ENCODE data around the gene FGGY. TPM values are rescaled to one million over a fixed set of nuclear protein-coding genes. Genes with fewer than 3 reads are reported as not detected.
"Not testable (repeated sequence)": the region's sequence is repeated elsewhere in the genome, so short reads cannot be mapped to it uniquely, and the experiment has no call there.

The FGGY gene
- total RNA-seq, 2 experiments from 2014 or later = 11.9 to 13.6 TPM

DNA sequence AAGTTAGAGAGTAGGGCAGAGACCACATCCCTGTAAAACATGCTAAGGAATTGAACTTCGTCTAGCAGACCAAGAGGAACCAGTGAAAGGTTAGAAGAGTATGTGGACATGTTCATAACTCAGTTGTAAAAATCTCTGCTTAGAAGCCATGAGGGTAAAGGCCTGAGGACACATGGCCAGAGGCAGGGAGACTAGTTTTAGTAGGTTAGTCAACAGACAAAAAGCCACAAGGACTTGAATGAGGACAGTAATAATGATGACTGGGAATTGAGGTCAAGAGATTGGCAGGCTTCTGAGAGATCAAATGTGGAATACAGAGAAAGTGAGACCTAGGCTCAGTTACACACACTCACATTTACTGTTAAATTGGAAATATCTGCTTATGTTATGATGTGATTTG is 312.4 kb downstream of the FGGY start:
- intact Hi-C loops (cut with micrococcal nuclease) = no loop called here
- ATAC-seq (no peak), DNase-seq (no peak)
- no peaks in the 10 kb centered on the region for H3K4me1 Mint-ChIP-seq (ENCODE audit: low read depth)
- no peaks in the 10 kb centered on the region for H3K27me3 Mint-ChIP-seq
- no peak overlapping the region for H3K4me3 Mint-ChIP-seq
- ChIA-PET CTCF (no interaction called here), POLR2A (no interaction called here)
- no peak overlapping the region for H3K27ac Mint-ChIP-seq
- no peak for TF ChIP-seq CTCF (IDR thresholded peaks at IDR 0.05)
- H3K36me3 Mint-ChIP-seq (ENCODE audit: low read depth) = peaks cover 23% of the 10 kb centered on the region
- peaks cover 6% of the 10 kb centered on the region for H3K9me3 Mint-ChIP-seq

DNA sequence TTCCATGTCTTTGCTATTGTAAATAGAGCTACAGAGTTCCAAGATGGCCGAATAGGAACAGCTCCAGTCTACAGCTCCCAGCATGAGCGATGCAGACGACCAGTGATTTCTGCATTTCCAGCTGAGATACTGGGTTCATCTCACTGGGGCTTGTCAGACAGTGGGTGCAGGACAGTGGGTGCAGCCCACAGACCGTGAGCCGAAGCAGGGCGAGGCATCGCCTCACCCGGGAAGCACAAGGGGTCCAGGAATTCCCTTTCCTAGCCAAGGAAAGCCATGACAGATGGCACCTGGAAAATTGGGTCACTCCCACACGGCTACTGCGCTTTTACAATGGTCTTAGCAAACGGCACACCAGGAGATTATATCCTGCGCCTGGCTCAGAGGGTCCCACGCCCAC is 313.6 kb downstream of the FGGY start:
- H3K27ac Mint-ChIP-seq; CTCF ChIA-PET; POLR2A ChIA-PET; H3K9me3 Mint-ChIP-seq; H3K27me3 Mint-ChIP-seq; H3K4me3 Mint-ChIP-seq; DNase-seq; intact Hi-C loops (cut with micrococcal nuclease); ATAC-seq; H3K4me1 Mint-ChIP-seq (ENCODE audit: low read depth): not testable (repeated sequence)
- peaks cover 23% of the 10 kb centered on the region for H3K36me3 Mint-ChIP-seq (ENCODE audit: low read depth)

DNA sequence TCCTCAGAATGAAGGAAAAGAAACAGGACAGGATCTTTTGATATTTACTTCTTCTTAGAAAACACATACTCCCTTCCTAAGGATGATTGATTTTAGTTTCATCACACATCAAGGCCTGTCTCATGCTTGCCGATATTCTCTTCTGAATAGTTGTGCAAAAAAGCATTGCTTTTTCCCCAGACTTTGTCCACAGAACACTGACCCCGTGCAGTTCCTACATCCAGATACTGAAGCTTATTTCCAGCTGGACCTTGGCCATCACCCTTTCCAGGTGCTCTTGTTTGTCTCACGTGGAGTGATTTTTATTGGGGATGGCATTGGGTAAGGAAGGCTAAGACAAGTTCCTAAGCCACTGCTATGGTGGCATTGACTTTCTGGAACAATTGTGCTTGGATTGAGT is 320.5 kb downstream of the FGGY start:
- Mint-ChIP-seq H3K9me3 (peaks cover 3% of the 10 kb centered on the region), H3K27me3 (no peaks in the 10 kb centered on the region), H3K4me1 (ENCODE audit: low read depth) (no peaks in the 10 kb centered on the region), H3K4me3 (no peak overlapping the region), H3K36me3 (ENCODE audit: low read depth) (no peaks in the 10 kb centered on the region), H3K27ac (no peak overlapping the region)
- ChIA-PET CTCF (no interaction called here), POLR2A (no interaction called here)
- TF ChIP-seq CTCF (IDR thresholded peaks at IDR 0.05) = no peak
- ATAC-seq (no peak), DNase-seq (no peak)
- intact Hi-C loops (cut with micrococcal nuclease) = no loop called here

- H3K4me3 Mint-ChIP-seq = no peak overlapping the region
- no peak for DNase-seq
- H3K36me3 Mint-ChIP-seq (ENCODE audit: low read depth) = no peaks in the 10 kb centered on the region
- TF ChIP-seq CTCF (IDR thresholded peaks at IDR 0.05) = no peak
- intact Hi-C loops (cut with micrococcal nuclease) = no loop called here
- peaks cover 1% of the 10 kb centered on the region for H3K9me3 Mint-ChIP-seq
- ATAC-seq = no peak
- H3K27me3 Mint-ChIP-seq = no peaks in the 10 kb centered on the region
- ChIA-PET CTCF (no interaction called here), POLR2A (no interaction called here)
- H3K27ac Mint-ChIP-seq = no peak overlapping the region
- H3K4me1 Mint-ChIP-seq (ENCODE audit: low read depth) = no peaks in the 10 kb centered on the region
These were observed 322.7 kb downstream of the FGGY start for GRCh38 chr1:59619557-59619956.

DNA sequence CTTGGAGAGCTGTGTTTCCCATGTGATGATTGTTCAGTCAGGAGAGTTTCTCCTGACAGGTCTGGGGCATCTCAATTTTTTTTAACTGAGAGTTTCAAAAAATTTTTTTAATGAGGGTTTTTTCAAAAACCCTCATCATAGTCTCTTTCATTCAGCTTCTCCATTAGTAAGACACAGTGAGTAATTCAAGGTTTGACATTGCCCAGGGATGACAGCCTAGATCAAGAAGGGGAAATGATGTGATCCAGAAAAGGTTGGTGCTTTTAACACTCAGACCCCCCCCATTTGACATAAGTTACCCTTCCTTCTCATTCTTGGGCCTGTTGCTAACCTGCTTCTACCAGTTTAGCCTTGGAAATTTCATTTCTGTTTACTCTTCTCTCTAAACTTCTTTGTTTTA is 328.5 kb downstream of the FGGY start:
- TF ChIP-seq CTCF (IDR thresholded peaks at IDR 0.05) = no peak
- no peak for ATAC-seq
- Mint-ChIP-seq H3K4me1 (ENCODE audit: low read depth) (no peaks in the 10 kb centered on the region), H3K36me3 (ENCODE audit: low read depth) (no peaks in the 10 kb centered on the region), H3K9me3 (no peaks in the 10 kb centered on the region), H3K27ac (no peak overlapping the region), H3K27me3 (no peaks in the 10 kb centered on the region), H3K4me3 (no peak overlapping the region)
- POLR2A ChIA-PET = interaction anchor here (0.8 kb wide), 1 partner anchor 395 kb away, joined by 3 read pairs; no protein-coding TSS in a partner anchor
- CTCF ChIA-PET = no interaction called here
- no peak for DNase-seq
- intact Hi-C loops (cut with micrococcal nuclease) = no loop called here
